Measurements from ENCODE around the gene KLHDC8A. TPM values are rescaled to one million over a fixed set of nuclear protein-coding genes. Genes with fewer than 3 reads are reported as not detected.

KLHDC8A gene
- total RNA-seq, 1 donor, result not detected

- H4K20me1 ChIP-seq (ENCODE audit: insufficient read depth, low read length), result no peaks in the 10 kb centered on the region
Observed at GRCh38 chr1:205350124-205350523, 6.6 kb downstream of the KLHDC8A start.

GRCh38 chr1:205348554-205349487 is 7.9 kb downstream of the KLHDC8A start:
- H4K20me1 ChIP-seq (ENCODE audit: insufficient read depth, low read length), result no peaks in the 10 kb centered on the region
- no peak overlapping the region for H3K27ac ChIP-seq (ENCODE audit: low read depth, low read length)
- no peak for TF ChIP-seq CTCF (IDR thresholded peaks at IDR 0.05; ENCODE audit: extremely low read depth, low read depth, low read length)
- no peak overlapping the region for H3K4me3 ChIP-seq (ENCODE audit: insufficient read depth, low read length)
- no peak overlapping the region for H3K4me2 ChIP-seq (ENCODE audit: insufficient read depth, low read length)
- no peaks in the 10 kb centered on the region for H3K79me2 ChIP-seq (ENCODE audit: insufficient read depth, low read length)
- H3K9me3 ChIP-seq (ENCODE audit: low read depth, low read length), result no peaks in the 10 kb centered on the region
- H3K4me1 ChIP-seq (ENCODE audit: insufficient read depth, low read length), result no peaks in the 10 kb centered on the region
- no peaks in the 10 kb centered on the region for H3K36me3 ChIP-seq (ENCODE audit: insufficient read depth, low read length)
- H2AFZ ChIP-seq (ENCODE audit: low read length), result no peak overlapping the region
- DNase-seq (ENCODE audit: insufficient read length, low spot score, missing footprints), result no peak
- H3K27me3 ChIP-seq (ENCODE audit: insufficient read depth, low read length), result peaks cover 50% of the 10 kb centered on the region

More at GRCh38 chr1:205350124-205350523, 6.6 kb downstream of the KLHDC8A start:
- Histone ChIP-seq H3K79me2 (ENCODE audit: insufficient read depth, low read length) (no peaks in the 10 kb centered on the region), H3K4me3 (ENCODE audit: insufficient read depth, low read length) (no peak overlapping the region), H3K27ac (ENCODE audit: low read depth, low read length) (no peak overlapping the region), H3K36me3 (ENCODE audit: insufficient read depth, low read length) (no peaks in the 10 kb centered on the region), H3K9me3 (ENCODE audit: low read depth, low read length) (no peaks in the 10 kb centered on the region), H3K4me2 (ENCODE audit: insufficient read depth, low read length) (no peak overlapping the region), H3K27me3 (ENCODE audit: insufficient read depth, low read length) (peaks cover 37% of the 10 kb centered on the region), H2AFZ (ENCODE audit: low read length) (no peak overlapping the region), H3K4me1 (ENCODE audit: insufficient read depth, low read length) (peaks cover 3% of the 10 kb centered on the region)
- no peak for DNase-seq (ENCODE audit: insufficient read length, low spot score, missing footprints)
- no peak for TF ChIP-seq CTCF (IDR thresholded peaks at IDR 0.05; ENCODE audit: extremely low read depth, low read depth, low read length)

GRCh38 chr1:205346956-205347574 is 9.7 kb downstream of the KLHDC8A start:
- no peaks in the 10 kb centered on the region for H3K4me1 ChIP-seq (ENCODE audit: insufficient read depth, low read length)
- H3K27me3 ChIP-seq (ENCODE audit: insufficient read depth, low read length), result peaks cover 68% of the 10 kb centered on the region
- H3K4me3 ChIP-seq (ENCODE audit: insufficient read depth, low read length), result no peak overlapping the region
- H4K20me1 ChIP-seq (ENCODE audit: insufficient read depth, low read length), result no peaks in the 10 kb centered on the region
- no peak overlapping the region for H3K4me2 ChIP-seq (ENCODE audit: insufficient read depth, low read length)
- no peaks in the 10 kb centered on the region for H3K9me3 ChIP-seq (ENCODE audit: low read depth, low read length)
- H3K27ac ChIP-seq (ENCODE audit: low read depth, low read length), result no peak overlapping the region
- no peak for DNase-seq (ENCODE audit: insufficient read length, low spot score, missing footprints)
- no peak for TF ChIP-seq CTCF (IDR thresholded peaks at IDR 0.05; ENCODE audit: extremely low read depth, low read depth, low read length)
- no peak overlapping the region for H2AFZ ChIP-seq (ENCODE audit: low read length)
- H3K79me2 ChIP-seq (ENCODE audit: insufficient read depth, low read length), result no peaks in the 10 kb centered on the region
- no peaks in the 10 kb centered on the region for H3K36me3 ChIP-seq (ENCODE audit: insufficient read depth, low read length)

GRCh38 chr1:205345761-205346160 is 11.0 kb downstream of the KLHDC8A start:
- Histone ChIP-seq H3K9me3 (ENCODE audit: low read depth, low read length) (no peaks in the 10 kb centered on the region), H3K4me2 (ENCODE audit: insufficient read depth, low read length) (no peak overlapping the region), H3K27me3 (ENCODE audit: insufficient read depth, low read length) (peaks cover 70% of the 10 kb centered on the region), H3K79me2 (ENCODE audit: insufficient read depth, low read length) (no peaks in the 10 kb centered on the region), H2AFZ (ENCODE audit: low read length) (no peak overlapping the region), H4K20me1 (ENCODE audit: insufficient read depth, low read length) (no peaks in the 10 kb centered on the region), H3K27ac (ENCODE audit: low read depth, low read length) (no peak overlapping the region), H3K4me1 (ENCODE audit: insufficient read depth, low read length) (no peaks in the 10 kb centered on the region), H3K36me3 (ENCODE audit: insufficient read depth, low read length) (no peaks in the 10 kb centered on the region), H3K4me3 (ENCODE audit: insufficient read depth, low read length) (no peak overlapping the region)
- TF ChIP-seq CTCF (IDR thresholded peaks at IDR 0.05; ENCODE audit: extremely low read depth, low read depth, low read length), result no peak
- no peak for DNase-seq (ENCODE audit: insufficient read length, low spot score, missing footprints)
